Type B pancreatic cell (in vitro differentiated cells): ENCODE data around the gene BEND3. TPM values are rescaled to one million over a fixed set of nuclear protein-coding genes. Genes with fewer than 3 reads are reported as not detected.
"Not testable (repeated sequence)": the region's sequence is repeated elsewhere in the genome, so short reads cannot be mapped to it uniquely, and the experiment has no call there.

ENCODE experiments used
- DNase-seq: peaks from one replicate; pipeline ENCODE4 v3.0.0; 2021; ENCODE audit warnings: mixed read lengths; ENCODE audit not compliant: unreplicated experiment; ENCODE audit errors: extremely low spot score
- H3K27ac Mint-ChIP-seq: 2 replicates; pipeline ENCODE4 v1.8.0; 2021; ENCODE audit warnings: mild to moderate bottlenecking, mixed read lengths
- H3K27me3 Mint-ChIP-seq: 2 replicates; pipeline ENCODE4 v1.8.0; 2021; ENCODE audit warnings: mixed read lengths
- H3K36me3 Mint-ChIP-seq: 2 replicates; pipeline ENCODE4 v1.8.0; 2021; ENCODE audit warnings: mixed read lengths
- H3K4me1 Mint-ChIP-seq: one replicate; pipeline ENCODE4 v1.8.0; 2021; ENCODE audit warnings: mixed read lengths; ENCODE audit not compliant: unreplicated experiment
- H3K4me3 Mint-ChIP-seq: 2 replicates; pipeline ENCODE4 v1.8.0; 2021; ENCODE audit warnings: mild to moderate bottlenecking, mixed read lengths
- H3K9me3 Mint-ChIP-seq: 2 replicates; pipeline ENCODE4 v1.8.0; 2021; ENCODE audit warnings: mixed read lengths
- CTCF ChIP-seq: fragments of 200-600 bp; sonication (generic); conservative IDR thresholded peaks from 2 replicates; pipeline ENCODE4 v1.5.0; 2021; ENCODE audit warnings: antibody characterized with exemption, mild to moderate bottlenecking
- total RNA-seq: library from RNA; stranded (reverse); gene quantifications from 2 replicates; pipeline ENCODE4 v1.2.1, GENCODE V29; 2021; ENCODE audit warnings: low replicate concordance

The BEND3 gene
- total RNA-seq, 1 donor from 2014 or later = 14.4 TPM

GRCh38 chr6:107102414-107102805 lies 12.9 kb downstream of the BEND3 start:
- Mint-ChIP-seq H3K27ac (no peak overlapping the region), H3K4me3 (no peak overlapping the region)
- DNase-seq = no peak

GRCh38 chr6:107101686-107102413 lies 13.5 kb downstream of the BEND3 start:
- peaks cover 27% of the 10 kb centered on the region for H3K4me1 Mint-ChIP-seq
- no peak for DNase-seq
- no peak overlapping the region for H3K27ac Mint-ChIP-seq

More at GRCh38 chr6:107102414-107102805, 12.9 kb downstream of the BEND3 start:
- Mint-ChIP-seq H3K9me3 (no peaks in the 10 kb centered on the region), H3K27me3 (no peaks in the 10 kb centered on the region), H3K36me3 (peaks cover 5% of the 10 kb centered on the region), H3K4me1 (peaks cover 27% of the 10 kb centered on the region)
- no peak for TF ChIP-seq CTCF

GRCh38 chr6:107101211-107101610 lies 14.1 kb downstream of the BEND3 start:
- DNase-seq = no peak
- Mint-ChIP-seq H3K27ac (no peak overlapping the region), H3K27me3 (no peaks in the 10 kb centered on the region), H3K9me3 (no peaks in the 10 kb centered on the region), H3K36me3 (peaks cover 5% of the 10 kb centered on the region), H3K4me3 (no peak overlapping the region), H3K4me1 (peaks cover 25% of the 10 kb centered on the region)
- TF ChIP-seq CTCF = no peak

More at GRCh38 chr6:107101686-107102413, 13.5 kb downstream of the BEND3 start:
- Mint-ChIP-seq H3K9me3 (no peaks in the 10 kb centered on the region), H3K27me3 (no peaks in the 10 kb centered on the region), H3K36me3 (peaks cover 5% of the 10 kb centered on the region), H3K4me3 (no peak overlapping the region)
- no peak for TF ChIP-seq CTCF

- Mint-ChIP-seq H3K4me3 (no peak overlapping the region), H3K27ac (no peak overlapping the region), H3K27me3 (no peaks in the 10 kb centered on the region), H3K9me3 (no peaks in the 10 kb centered on the region), H3K4me1 (peaks cover 20% of the 10 kb centered on the region), H3K36me3 (peaks cover 15% of the 10 kb centered on the region)
- no peak for TF ChIP-seq CTCF
- DNase-seq = no peak
Observed at GRCh38 chr6:107098436-107099307, 16.6 kb downstream of the BEND3 start.

GRCh38 chr6:107084459-107084858 lies 30.9 kb downstream of the BEND3 start:
- H3K36me3 Mint-ChIP-seq = peaks cover 38% of the 10 kb centered on the region
- not testable (repeated sequence) for H3K27ac Mint-ChIP-seq, H3K27me3 Mint-ChIP-seq, H3K4me1 Mint-ChIP-seq, DNase-seq, H3K4me3 Mint-ChIP-seq, H3K9me3 Mint-ChIP-seq

- no peaks in the 10 kb centered on the region for H3K4me1 Mint-ChIP-seq
- H3K36me3 Mint-ChIP-seq = peaks cover 38% of the 10 kb centered on the region
- no peak overlapping the region for H3K27ac Mint-ChIP-seq
- no peak overlapping the region for H3K4me3 Mint-ChIP-seq
- DNase-seq = no peak
- TF ChIP-seq CTCF = no peak
- H3K27me3 Mint-ChIP-seq = no peaks in the 10 kb centered on the region
- H3K9me3 Mint-ChIP-seq = no peaks in the 10 kb centered on the region
Observed at GRCh38 chr6:107083921-107084320, 31.4 kb downstream of the BEND3 start.
